Hematopoietic multipotent progenitor cell treated with erythropoietin and hydrocortisone succinate and interleukin-3 and kit ligand, for 6 days (in vitro differentiated cells): ENCODE measurements around the gene RASSF3.
"Not testable (repeated sequence)": the region's sequence is repeated elsewhere in the genome, so short reads cannot be mapped to it uniquely, and the experiment has no call there.

Experiments
- DNase-seq: peaks from one replicate; pipeline ENCODE4 v3.0.0-alpha.2; 2015

RASSF3 gene, protein sequence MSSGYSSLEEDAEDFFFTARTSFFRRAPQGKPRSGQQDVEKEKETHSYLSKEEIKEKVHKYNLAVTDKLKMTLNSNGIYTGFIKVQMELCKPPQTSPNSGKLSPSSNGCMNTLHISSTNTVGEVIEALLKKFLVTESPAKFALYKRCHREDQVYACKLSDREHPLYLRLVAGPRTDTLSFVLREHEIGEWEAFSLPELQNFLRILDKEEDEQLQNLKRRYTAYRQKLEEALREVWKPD

GRCh38 chr12:64610079-64610659, at the start of gene RASSF3:
TSS of gene RASSF3 (plus strand) at chr12:64610495. CDS start at chr12:64610633, 138 bp downstream.
- peak; percentile 78 for DNase-seq

DNA sequence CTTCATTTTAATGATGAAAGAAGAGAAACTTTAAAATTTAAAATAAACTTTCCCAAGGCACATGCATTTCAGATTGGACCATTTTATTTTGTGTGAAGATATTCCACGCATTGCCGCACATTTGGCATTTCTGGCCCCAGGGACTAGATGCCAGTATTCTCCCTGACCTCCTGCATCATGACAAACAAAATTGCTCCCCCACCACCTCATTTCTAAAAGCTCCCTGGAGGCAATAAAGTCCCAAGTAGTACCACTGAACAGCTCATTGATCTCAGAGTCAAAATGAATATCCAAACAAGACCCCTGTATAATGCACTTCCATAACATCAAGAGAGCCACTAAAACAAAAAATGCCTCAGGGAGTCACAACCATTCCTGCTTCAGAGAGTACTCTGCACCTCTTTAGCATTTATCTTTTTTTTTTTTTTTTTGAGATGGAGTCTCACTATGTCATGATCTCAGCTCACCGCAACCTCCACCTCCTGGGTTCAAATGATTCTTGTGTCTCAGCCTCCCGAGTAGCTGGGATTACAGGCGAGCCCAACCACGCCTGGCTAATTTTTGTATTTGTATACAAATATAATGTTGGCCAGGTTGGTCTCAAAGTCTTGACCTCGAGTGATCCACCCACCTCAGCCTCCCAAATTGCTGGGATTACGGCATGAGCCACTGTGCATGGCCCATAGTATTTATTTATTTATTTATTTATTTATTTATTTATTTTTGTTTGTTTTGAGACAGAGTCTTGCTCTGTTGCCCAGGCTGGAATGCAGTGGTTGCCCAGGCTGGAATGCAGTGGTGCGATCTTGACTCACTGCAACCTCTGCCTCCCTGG, 48.8 kb upstream of the RASSF3 start:
- DNase-seq: no peak

GRCh38 chr12:64566122-64566521, 44.2 kb upstream of the RASSF3 start:
- no peak for DNase-seq

- DNase-seq: no peak
Measured at GRCh38 chr12:64566831-64567517, 43.3 kb upstream of the RASSF3 start.

DNA sequence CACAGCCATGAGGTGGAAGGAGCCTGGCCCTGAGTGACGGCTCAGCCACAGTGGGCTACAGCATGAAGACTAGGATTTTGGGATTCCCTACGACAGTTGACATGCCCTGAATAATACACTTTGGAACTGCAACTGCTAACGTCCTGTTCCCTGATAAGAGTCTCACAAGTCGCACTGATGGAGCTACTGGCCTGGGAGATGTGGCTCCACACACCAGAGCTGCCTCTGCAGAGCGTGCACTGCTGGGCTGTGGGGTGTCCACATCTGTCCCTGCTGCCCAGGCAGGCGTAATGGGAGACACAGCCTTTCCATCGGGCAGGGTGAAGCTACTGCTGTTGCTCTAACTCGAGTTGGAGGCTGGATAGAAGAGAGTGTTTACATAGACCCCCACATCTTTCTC, 42.7 kb upstream of the RASSF3 start:
- no peak for DNase-seq

- DNase-seq: peak; percentile 27
Measured at GRCh38 chr12:64568298-64568697, 42.0 kb upstream of the RASSF3 start.

DNA sequence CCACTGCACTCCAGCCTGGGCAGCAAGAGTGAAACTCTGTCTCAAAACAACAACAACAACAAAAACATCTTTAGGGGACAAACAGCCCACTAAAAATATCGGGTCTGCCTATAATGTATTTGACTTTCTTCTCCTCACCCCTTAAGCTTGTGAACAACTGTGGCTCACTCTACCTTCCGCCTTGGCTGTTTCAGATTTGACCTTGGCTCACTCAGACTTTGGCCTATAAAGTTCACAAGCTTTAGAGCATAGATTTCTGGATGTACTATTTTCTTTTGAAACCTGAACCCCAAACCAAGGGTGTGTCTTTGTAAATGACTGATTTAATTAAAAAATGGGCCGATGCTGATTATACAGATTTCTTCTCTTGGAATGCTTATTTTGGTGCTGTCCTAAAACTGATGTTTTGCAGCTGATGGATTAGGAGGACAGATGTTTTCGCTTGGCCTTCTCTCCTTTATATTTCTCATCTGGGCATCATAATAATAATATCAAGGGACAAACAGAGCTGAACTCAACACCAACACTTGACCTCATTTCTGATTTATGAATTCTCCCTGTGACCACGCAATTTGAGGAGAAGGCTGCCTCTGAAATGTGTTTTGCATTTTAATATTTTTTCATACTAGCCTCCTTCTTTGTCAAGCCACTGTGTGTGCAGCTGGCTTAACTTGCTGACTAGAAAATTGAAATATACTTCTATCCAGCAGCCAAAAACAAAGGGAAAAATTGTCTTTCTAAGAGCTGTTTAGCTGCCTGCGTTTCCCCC, 40.2 kb upstream of the RASSF3 start:
- no peak for DNase-seq

DNA sequence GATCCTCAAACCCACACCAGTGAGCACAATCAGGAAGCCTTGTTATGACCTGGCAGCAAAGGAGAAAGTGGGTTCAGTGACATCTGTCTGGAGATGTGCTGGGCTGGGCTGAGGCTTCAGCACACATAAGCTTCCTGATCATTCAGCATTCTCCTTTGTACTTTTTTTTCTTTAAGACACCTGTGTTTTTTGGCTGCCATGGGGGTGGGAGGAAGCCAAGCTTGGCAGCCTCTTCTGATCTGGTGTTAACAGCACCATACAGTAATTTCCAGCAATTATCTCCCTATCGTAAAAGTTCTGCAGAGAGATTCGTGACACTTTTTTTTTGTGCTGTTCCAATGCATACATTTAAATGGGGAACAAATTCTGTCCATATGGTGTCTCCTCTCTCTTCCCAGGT, 38.9 kb upstream of the RASSF3 start:
- no peak for DNase-seq

- DNase-seq: no peak
Measured at GRCh38 chr12:64572241-64572640, 38.1 kb upstream of the RASSF3 start.

- no peak for DNase-seq
Measured at GRCh38 chr12:64574837-64575236, 35.5 kb upstream of the RASSF3 start.

- DNase-seq: no peak
Measured at GRCh38 chr12:64577046-64577445, 33.2 kb upstream of the RASSF3 start.

DNA sequence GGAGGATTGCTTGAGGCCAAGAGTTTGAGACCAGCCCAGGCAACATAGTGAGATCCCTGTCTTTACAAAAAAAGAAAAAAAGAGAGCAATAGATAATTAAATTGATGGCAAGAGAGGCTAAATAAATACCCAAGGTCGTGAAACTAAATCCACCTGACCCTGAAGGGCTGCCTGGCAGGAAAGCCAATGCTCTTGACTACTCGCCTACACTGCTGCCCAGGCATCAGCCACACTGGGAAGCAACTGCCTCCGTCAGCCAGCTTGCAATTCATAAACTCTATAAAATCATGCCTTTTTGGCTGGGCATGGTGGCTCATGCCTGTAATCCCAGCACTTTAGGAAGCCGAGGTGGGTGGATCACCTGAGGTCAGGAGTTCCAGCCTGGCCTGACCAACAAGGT, 31.7 kb upstream of the RASSF3 start:
- no peak for DNase-seq

DNA sequence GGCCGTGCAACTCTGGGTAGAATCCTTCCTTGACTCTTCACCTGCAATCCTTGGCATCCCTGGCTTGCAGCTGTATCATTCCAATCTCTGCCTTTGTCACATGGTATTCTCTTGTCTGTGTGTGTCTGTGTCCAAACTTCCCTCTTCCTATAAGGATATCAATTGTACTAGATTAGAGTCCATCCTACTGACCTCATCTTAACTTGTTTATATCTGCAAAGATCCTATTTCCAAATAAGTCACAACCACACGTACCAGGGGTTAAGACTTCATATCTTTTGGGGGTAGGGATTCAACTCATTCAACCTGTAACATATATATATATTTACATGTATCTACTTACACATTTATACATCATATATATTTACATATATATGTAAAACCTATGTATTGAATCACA, 29.6 kb upstream of the RASSF3 start:
- no peak for DNase-seq

DNA sequence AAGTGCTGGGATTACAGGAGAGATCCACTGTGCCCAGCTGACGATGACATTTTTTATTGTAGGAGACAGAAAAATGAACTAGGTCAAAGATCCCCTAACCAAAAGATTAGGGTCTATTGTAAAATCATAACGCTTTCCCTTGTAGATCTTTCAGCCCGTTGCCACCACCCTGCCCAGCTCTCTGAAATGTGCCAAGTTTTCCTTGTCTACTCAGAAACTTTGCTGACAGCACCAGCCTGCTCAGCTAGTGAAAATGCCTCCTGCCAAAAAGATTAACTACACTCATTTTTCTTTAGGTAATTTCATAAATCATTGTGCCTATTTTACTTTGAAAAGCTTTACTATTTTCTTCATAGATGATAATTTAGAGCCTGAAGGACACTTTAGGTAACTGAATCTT, 28.2 kb upstream of the RASSF3 start:
- DNase-seq: no peak

DNA sequence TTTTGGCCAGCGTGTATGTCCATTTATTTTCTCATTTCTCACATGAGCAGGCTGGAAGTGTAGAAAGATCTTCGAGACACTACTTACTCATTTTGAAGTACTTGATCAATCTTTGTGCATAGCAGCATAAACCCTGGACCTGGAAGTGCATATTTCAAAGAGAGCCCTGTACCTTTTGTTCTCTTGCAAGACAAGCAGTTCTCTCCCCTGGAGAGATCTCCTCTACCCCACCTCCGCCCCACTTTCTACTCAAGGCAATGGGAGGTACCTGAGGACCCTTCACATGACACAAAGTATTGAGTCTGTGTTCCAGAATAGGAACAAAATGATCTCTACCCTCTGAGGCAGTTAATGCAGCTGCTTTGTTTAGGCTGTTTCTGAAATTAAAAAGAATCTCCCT, 27.4 kb upstream of the RASSF3 start:
- DNase-seq: no peak

GRCh38 chr12:64583395-64583770, 26.9 kb upstream of the RASSF3 start:
- DNase-seq: not testable (repeated sequence)

DNA sequence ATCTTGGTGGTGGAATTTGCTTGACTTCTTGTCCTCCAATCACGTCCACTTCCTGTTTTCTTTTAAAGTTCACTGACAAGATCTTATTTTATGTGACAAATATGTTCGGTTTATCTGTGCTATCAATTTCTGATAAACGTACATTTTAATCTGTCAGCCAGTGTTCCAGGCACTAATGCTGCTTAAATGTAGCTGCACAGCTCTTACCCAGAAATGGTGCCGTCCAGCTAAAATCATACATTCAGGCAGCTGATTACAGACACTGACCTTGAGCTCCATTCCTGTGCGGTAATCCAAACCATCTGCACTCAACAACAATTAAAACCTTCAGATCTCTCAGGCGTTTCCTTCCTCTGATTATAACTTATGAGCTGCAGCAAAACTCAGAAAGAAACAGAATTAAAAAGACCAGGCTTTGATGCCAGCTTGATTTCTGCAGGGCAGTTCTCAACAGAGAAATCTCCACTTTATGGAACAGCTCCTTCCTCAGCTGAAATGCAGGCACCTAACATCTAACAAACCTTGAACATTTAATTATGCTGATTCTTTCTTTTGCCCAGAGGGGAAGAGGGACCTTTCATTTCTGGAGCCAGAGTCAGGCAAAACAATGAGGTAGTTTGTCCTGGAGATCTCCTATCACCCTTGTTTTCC, 26.4 kb upstream of the RASSF3 start:
- DNase-seq: no peak

DNA sequence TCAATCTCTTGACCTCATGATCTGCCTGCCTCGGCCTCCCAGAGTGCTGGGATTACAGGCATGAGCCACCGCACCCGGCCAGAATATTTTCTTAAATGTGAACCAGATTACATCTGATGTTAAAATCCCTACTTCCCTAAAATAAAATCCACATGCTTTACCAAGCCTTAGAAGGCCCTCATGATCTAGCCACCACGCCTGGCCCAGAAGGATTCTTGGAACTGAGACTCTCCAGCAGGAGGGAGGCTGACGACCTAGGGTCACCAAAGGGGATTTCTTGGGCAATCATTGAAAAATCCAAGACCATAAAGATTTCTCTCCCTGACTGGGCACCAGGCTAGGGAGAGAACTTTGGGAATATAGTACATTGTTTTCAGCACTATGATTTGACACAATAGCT, 25.2 kb upstream of the RASSF3 start:
- DNase-seq: no peak

DNA sequence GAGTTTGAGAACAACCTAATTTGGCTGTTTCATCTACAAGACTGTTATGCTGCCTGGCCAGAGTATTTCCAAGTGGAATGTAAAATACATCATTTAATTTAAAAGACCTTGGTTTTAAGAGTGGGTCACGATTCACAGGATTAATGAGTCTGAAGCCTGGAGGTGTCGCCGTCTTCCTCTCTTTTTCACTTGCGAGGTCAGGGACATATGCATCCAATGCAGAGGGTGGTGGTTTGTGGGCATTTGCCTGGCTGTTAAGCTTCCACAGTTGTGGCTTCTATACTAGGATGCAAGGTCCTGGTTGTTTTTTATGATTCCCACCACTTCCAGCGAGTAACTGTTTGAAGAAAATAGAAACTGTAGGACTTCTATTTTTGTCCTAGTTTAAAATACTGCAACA, 22.8 kb upstream of the RASSF3 start:
- DNase-seq: no peak

DNA sequence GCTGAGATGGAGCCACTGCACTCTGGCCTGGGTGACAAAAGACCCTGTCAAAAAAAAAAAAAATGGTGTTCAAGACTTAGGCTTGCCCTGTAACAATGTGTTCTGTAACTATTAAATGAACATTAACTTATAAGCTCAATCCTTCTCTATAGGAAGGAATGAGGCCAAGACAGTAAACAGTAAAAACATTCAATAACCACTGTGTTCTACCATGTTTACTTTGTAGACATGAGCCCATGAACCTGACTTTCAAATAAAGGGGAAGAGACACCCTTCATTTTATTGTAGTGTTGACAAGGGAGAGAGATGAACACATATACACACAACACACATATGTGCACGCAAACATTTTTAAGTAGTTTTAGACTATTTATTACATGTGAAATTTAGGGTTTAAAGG, 20.1 kb upstream of the RASSF3 start:
- DNase-seq: no peak

- DNase-seq: no peak
Measured at GRCh38 chr12:64595863-64596793, 14.2 kb upstream of the RASSF3 start.
